GM19372 (cell line): Measurements from ENCODE around the gene SERPINB3.
"Not testable (repeated sequence)": the region's sequence is repeated elsewhere in the genome, so short reads cannot be mapped to it uniquely, and the experiment has no call there.

Source experiments
- ATAC-seq: cut with Tn5 transposase; IDR thresholded peaks from one replicate; pipeline ENCODE4 v1.9.1; 2021; ENCODE audit warnings: mild to moderate bottlenecking, low read depth, moderate library complexity; ENCODE audit not compliant: unreplicated experiment

SERPINB3 gene

DNA sequence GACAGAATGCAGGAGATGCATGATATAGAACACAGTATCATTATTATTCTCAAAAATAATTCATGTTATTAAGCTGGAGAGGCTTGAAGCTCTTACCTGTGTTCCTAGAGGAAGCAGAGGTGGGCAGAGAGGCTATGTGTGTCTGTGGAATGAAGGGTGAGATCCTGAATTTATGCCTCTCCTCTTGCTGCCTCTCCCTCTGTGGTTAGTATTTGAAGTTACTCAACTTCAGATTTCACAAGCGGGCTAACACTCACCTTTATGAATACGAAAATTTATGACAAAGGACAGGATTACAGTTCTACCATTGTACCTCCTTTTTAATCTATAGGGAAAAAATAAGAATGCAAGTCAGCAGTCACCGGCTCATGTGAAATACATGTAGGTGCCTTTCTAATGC, at the start of gene SERPINB3:
TSS of gene SERPINB3 (minus strand) at position 144 of the 400 bp plus-strand sequence. CDS start 677 bp downstream, outside the sequence.
- not testable (repeated sequence) for ATAC-seq

DNA sequence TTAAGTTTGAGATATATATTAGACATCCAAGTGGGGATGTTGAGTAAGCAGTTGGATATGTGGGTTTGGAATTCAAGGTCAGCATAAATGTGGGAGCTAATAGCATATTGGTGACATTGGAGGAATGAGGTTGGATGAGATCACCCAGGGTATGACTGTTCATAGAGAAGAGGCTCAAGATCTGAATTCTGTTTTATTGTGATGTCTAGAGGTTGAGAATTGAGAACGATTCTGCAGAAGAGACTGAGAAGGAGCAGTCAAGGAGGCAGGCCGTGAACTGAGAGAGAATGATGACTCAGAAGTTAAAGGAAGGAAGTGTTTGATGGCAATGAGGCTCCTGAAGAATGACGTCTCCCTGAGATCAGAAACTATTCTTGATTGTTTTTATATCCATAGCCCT, 47.0 kb upstream of the SERPINB3 start:
- no peak for ATAC-seq

DNA sequence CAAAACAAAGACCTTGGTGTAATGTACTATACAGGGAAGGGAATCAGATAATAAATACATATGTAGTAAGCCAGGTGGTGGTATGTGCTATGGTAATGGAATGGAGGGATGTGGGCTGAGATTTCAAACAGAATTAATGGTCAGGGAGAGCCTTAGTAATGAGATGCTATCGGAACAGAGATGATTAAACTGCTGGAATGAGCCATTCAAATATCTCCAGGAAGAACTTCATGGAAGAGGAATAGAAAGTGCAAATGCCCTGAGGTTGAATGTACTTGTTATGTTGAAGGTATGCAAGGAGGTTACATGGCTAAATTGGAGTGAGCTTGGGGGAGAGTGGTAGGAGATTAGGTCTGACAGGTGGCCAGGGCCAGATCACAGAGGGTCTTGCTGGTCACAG, 46.1 kb upstream of the SERPINB3 start:
- no peak for ATAC-seq

DNA sequence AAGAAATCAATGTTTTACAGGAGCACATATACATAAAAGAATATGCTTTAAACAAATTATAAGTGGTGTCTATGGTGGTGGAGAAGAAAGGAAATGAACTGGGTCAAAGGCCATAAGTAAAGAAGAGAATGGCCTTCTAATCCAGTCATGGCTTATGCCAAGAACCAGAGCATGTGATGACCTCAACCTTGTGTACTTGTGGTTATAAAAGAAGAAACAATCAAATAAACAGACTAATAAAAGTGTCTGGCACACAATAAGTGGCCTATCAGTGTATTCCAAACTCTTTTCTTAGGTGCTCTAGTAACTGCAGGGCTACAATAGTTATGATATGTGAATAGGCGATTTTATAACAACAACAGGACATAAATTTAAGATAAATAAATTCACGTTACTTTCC, 43.7 kb upstream of the SERPINB3 start:
- no peak for ATAC-seq

DNA sequence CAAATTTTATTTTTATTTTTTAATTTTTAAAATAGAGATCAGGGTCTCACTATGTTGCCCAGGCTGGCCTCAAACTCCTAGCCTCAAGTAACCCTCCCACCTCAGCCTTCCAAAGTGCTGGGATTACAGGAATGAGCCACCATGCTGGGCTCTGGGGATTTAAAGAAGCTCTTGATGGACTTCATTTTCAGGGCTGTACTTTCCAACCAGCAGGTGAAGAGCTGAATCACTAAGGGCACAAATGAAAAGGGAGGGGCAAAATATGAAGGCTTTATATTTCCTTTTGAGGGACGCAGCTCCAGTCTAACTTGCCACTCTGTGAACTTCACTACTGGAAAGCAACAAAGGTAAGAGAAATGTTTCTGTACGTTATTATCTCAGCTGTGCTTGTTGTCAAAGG, 41.0 kb upstream of the SERPINB3 start, which contains the start of gene SERPINB11:
TSS of gene SERPINB11 (plus strand) at position 301 of the 400 bp plus-strand sequence. CDS start 7,234 bp downstream, outside the sequence.
- ATAC-seq, result no peak

DNA sequence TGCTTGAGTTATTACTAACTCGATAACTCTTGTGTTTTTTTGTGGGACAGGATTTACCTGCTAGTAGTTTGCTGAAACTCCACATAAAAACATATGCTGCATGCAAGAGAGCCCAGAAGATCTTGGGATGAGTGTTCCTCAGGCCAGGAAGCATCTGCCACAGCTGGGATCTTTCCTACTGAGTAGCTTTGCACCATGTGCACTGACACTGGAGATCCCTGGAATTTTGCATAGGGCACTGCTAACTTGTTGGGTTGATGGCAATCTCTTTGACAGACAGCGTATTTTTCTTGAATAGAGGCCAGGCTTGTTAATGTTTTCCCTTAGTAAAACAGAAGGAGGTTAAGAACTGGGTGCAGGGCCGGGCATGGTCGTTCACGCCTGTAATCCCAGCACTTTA, 40.3 kb upstream of the SERPINB3 start:
- no peak for ATAC-seq

DNA sequence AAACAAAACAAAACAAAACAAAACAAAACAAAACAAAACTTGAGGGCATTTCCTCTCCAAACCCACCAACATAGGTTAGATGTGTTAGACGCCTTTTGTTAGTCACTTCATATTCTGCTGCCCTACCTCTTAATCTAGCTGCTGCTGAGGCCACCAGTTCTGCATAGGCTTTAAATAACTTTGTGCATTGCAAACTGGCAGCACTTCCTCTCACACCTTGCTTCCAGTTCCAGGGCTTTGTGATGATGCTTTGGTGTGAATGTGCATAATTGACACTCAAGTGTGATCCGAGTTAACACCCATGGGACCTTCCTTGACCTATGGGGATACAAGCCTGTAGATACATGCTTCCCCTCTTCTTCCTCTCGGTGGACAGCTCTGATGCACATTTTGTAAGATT, 38.8 kb upstream of the SERPINB3 start:
- ATAC-seq, result no peak

DNA sequence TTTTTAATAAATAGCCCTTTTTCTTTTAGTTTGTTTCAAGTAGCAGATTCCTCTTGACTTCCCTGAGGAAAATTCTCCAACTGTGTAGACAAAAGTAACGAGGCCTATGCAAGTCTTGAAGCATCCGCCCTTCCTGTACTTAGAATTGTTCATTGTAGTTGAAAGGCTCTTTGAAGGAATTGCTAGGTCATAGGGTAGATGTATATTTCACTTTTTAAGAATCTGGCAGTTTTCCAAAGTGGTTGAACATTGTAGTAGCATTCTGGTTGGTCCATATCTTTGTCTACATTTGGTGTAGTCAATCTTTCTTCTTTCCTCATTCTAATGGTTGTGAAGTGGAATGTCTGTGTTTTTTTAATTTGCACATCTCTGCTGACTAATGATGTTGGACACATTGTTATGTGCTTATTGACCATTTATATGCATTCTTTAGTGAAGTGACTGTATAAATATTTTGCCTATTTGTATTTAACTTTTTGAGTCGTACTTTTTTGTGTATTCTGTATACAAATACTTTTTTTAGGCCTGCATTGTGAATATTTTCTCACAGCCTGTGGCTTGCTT, 35.5 kb upstream of the SERPINB3 start:
- no peak for ATAC-seq

DNA sequence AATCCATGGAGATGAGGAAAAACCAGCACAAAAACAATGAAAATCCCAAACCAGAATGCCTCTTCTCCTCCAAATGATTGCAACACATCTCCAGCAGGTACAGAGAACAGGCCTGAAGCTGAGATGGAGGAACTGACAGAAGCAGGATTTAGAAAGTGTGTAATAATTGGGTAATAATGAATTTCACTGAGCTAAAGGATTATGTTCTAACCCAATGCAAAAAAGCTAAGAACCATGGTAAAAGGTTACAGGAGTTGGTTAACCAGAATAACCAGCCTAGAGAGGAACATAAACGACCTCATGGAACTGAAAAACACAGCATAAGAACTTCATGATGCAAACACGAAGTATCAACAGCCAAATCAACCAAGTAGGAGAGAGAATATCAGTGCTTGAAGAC, 27.4 kb upstream of the SERPINB3 start:
- ATAC-seq, result no peak

DNA sequence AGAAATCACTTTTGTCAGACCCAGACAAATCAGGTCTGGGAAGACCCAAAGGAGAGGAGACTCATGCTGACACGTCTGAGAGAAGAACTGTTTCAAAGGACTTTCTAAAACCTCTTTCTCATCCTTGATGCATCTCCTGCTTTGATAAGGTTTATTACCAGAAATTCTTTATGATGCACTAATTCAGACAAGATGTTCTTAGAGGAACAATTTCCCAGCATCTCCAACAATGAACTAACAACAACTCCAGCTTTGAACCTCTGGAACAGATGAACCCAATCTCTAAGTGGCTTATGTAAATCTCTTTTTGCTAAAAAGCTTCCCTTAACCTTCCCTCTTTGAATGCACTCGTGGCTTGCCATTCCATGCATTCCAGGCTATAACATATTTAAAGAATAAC, 25.2 kb upstream of the SERPINB3 start:
- no peak for ATAC-seq

DNA sequence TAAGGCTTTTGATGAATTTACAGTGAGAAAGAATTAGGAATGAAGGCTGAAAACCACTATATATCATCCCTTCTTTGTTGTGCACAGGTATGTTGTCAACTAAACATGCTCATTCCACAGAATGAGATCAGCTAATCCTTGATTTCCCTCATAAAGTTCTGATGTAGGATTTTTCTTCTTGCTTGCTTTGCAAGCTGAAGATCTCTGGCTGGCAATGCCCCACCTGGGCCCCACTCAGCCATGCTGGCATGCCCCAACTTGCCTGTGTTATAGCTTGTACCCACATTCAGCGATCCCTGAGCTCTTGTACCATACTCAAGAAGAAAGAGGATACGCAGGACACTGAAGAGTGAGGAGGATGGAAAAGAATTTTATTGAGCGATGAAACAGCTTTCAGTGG, 23.0 kb upstream of the SERPINB3 start:
- no peak for ATAC-seq

DNA sequence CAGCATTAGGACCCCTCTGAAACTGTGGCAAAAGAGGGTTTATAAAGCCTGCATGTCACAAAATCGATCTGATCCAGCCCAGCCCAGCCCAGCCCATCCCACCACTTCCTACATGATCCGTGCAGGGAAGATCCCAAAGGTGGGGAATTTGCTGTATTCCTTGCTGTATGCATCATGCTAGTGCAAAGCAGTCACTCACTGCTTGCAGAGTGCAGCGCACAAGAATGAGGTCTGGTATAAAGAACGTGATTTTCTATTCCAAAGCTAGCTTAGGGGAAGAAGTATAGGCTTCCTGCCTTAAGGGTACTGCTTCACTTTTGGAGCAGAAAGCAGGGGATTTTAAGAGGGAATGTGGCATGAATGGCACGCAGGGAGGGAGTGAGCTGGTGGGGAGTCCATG, 22.2 kb upstream of the SERPINB3 start:
- ATAC-seq, result no peak

DNA sequence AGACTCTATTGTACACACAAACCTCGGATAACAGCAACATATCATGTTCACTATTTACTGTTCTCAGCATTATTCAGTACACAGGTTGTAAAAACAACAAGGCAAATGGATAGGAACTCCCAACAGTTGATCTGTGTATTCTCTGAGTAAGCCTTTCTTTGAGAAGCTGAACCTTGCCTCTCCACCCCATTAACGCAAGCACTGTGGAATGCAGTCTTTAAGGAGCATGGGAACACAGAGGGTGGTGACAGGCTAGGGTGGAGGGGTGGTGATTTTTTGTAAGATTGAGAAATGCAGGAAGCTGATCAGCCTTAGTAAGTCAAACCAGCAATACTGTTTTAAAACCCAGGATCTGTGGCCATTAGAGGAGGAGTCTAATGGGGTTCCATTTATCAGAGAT, 21.5 kb upstream of the SERPINB3 start:
- no peak for ATAC-seq

DNA sequence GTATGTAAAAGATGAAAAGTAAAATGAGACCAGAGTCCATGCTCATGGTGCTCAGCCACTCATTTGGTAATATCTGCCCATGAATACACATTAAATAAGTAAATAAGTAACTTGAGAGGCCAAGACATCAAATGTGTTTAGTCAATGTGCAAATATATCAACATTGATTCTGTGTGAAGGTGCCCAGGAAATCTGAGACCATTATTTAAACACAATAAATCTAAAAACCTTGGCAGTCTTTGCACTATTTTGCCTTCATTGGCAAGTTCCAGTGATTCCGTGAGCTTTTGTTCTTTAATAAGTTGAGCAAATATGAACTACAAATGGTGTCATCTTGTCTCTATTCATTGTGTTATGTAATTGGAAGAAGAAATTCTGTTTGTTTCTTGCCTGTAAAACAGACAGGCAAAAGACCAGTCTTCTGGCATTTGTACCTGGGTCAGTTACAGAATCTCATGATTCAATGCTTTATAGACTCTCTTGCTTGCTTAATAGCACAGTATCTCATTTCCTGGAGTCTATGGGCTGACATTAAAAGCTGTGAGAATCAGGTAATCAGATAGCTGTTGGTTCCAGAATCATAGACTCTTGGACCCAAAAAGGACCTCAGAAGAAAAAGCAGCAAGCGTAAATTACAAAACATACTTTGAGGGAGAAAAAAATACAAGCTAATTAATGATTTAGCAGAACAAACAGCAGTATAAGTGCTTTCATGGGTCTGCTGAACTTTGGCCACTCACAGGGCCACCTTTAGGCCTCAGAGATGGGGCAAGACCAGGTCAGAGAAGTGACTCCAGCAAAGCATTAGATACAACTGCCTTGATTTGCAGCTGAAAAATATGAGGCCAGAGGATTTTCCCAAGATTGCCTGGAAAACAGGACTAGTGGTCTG, 20.0 kb upstream of the SERPINB3 start:
- no peak for ATAC-seq

DNA sequence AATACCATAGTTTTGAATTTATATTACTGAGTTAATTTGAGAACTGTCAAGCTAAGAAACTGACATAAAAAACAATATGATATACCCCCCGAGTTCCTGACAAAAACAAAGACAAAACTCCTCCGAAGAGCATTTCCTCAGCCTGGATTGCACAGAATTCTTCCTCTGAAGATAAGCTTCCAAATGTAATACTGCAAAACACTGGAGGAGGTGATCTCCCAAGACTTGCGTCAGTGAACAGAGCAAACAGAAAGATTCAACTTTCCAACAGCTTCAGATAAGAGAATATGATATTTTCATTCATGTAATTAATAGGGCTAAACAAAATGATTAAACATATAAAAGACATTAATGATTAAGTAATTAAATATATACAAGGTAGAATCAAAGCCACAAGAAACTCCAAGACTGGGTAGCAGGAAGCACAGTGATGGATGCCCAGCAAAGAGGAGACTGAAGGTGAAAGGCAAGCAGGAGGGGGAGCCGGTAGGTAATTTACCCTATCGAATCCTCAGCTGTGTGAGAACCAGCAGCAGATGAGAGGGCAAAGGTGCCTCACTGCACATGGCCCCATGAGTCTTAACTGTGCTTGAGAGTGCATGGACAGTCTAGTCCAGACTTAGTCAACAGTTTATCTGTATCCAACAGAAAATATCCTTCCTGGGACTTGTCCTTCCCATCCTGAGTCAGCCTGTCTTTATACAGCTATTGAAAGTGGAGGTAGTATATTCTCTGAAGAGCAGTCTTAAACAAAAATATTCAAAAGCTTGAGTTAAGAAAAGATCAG, 18.3 kb upstream of the SERPINB3 start:
- no peak for ATAC-seq

DNA sequence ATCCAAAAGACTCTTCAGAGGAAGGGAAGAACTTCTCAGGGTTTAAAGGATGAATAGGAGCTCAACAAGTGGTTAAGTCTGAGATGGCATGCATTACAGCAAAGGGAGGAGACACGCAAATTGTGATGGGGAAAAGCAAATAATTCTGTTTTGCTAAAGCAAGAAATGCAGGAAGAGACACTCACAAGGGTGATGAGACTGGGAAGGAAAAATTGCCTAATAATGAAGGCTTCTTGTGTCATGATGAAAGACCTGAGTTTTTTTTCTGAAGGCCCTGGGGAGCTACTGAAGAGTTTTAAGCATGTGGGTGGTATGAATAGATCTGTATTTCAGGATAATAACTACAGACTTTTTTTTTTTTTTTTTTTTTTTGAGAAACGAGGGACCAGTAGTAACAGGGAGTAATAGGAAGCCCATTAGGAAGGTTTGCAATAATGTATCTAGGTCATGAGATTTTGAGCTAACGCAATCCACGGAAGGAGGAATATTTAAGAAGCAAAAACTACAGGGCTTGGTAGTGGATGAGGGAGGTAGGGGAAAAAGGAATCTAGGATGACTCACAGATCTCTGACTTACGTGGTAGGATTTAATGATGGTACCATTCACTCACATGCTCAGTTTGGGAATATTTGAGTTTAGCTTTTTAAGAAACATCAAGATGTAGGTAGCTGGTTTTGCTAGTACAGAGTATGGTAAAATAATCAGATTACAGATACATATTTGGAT, 16.0 kb upstream of the SERPINB3 start:
- ATAC-seq, result no peak

DNA sequence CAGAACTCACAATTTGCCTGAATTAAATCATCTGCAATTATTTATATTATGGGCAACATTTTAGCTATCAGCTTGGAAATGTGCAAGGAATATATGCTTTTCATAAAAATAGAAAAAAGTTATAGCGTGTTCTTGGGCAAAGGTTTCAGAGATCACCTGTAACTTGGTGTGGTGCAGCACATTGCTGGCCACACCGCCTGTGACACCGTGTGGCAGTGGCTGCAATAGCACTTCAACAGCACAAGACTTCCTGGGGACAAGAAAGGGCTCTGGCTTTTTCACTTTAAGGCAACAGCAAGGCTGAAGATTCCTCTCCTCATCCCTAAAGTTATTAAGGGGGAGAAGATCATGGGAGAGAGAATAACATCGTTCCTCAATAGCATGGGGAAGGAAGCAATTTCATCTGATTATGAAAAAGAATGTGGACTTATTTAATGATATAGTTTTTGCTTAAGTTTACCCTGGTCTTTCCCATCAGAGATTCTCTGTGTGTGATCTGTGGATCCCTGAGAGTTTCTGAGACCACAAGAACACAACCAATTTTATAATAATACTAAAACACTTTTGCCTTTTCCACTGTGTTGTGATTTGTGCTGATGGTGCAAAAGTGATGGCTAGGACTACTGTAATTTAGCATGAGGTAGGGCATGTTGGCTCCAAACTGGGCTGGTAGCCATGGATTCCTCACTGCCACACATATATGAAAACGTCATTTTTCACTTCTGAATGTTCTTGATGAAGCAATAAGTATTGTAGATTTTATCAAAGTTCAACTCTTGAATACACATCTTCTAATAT, 15.0 kb upstream of the SERPINB3 start:
- ATAC-seq, result peak; percentile 93

DNA sequence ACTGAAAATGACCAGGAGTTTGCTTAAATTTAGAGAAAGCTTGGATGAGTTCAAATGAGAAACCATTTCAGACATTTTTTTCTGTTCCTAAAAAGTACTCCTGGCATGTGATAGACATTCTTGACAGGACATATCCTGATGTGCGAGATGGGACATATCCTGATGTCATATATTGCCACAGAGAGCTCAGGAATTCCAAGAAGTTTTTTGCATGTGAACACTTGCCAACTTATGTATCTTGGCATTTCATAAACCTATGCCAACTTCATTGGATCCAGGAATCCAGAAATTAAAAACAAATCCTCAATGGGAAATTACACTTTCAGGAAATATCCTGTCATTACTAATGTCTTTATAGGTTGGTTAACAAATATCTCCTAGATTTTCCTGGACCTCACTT, 2.9 kb upstream of the SERPINB3 start:
- no peak for ATAC-seq

DNA sequence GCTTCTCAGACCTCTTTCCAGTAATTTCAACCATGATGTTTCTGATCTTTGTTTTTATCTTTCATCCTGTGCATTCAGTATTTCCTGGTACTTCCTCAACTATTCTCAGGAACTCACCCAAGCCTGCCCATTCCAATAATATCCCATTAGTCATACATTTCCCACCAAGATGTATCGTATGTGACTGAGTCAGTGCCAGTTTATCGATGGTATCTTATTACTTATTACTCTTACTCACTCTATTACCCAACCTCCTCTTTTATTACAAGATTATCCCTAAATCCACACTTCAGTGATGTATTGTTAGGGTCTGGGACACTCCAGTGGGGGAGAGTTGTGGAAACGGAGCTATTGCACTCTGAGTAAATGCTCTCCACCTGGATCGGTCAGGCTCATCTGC, 2.8 kb downstream of the SERPINB3 start:
- ATAC-seq, result not testable (repeated sequence)

DNA sequence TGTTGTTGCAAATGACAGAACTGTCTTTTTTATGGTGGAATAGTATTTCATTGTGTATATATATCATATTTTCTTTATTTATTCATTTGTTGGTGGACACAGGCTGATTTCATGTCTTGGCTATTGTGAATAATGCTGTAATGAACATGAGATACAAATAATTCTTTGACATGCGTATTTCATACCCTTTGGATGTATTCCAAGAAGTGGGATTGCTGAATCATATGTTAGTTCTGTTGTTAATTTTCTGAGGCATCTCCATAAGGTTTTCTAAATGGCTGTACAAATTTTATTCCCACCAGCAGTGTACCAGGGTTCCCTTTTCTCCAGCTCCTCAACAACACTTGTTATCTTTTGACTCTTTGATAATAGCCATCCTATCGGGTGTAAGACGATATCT, 11.4 kb downstream of the SERPINB3 start:
- not testable (repeated sequence) for ATAC-seq
